GM19023 (cell line): ENCODE data around the gene STAC.
"Not testable (repeated sequence)": the region's sequence is repeated elsewhere in the genome, so short reads cannot be mapped to it uniquely, and the experiment has no call there.

ENCODE experiments used
- ATAC-seq: cut with Tn5 transposase; IDR thresholded peaks from one replicate; pipeline ENCODE4 v1.9.1; 2021; ENCODE audit warnings: mild to moderate bottlenecking, moderate library complexity; ENCODE audit not compliant: unreplicated experiment

STAC gene

GRCh38 chr3:36475558-36475957 lies 95.3 kb downstream of the STAC start:
- ATAC-seq: no peak

- ATAC-seq: no peak
Observed at GRCh38 chr3:36476286-36476942, 96.1 kb downstream of the STAC start.

- no peak for ATAC-seq
Observed at GRCh38 chr3:36477655-36478054, 97.4 kb downstream of the STAC start.

GRCh38 chr3:36480911-36481648 lies 100.8 kb downstream of the STAC start:
- no peak for ATAC-seq

GRCh38 chr3:36482256-36482655 lies 102.0 kb downstream of the STAC start:
- no peak for ATAC-seq

GRCh38 chr3:36482880-36483279 lies 102.6 kb downstream of the STAC start:
- ATAC-seq: no peak

GRCh38 chr3:36483709-36484108 lies 103.4 kb downstream of the STAC start:
- no peak for ATAC-seq

- ATAC-seq: no peak
Observed at GRCh38 chr3:36484386-36484785, 104.1 kb downstream of the STAC start.

- ATAC-seq: no peak
Observed at GRCh38 chr3:36486009-36486795, 105.9 kb downstream of the STAC start.

- ATAC-seq: no peak
Observed at GRCh38 chr3:36487616-36488015, 107.3 kb downstream of the STAC start.

- ATAC-seq: no peak
Observed at GRCh38 chr3:36488077-36488789, 107.9 kb downstream of the STAC start.

- ATAC-seq: no peak
Observed at GRCh38 chr3:36489101-36489500, 108.8 kb downstream of the STAC start.

GRCh38 chr3:36489679-36490425 lies 109.5 kb downstream of the STAC start:
- ATAC-seq: no peak

- no peak for ATAC-seq
Observed at GRCh38 chr3:36493051-36493450, 112.7 kb downstream of the STAC start.

- ATAC-seq: no peak
Observed at GRCh38 chr3:36494461-36495109, 114.3 kb downstream of the STAC start.

- ATAC-seq: no peak
Observed at GRCh38 chr3:36496684-36497633, 116.7 kb downstream of the STAC start.

- ATAC-seq: not testable (repeated sequence)
Observed at GRCh38 chr3:36500053-36500452, 119.7 kb downstream of the STAC start.

- no peak for ATAC-seq
Observed at GRCh38 chr3:36501616-36502015, 121.3 kb downstream of the STAC start.

- ATAC-seq: no peak
Observed at GRCh38 chr3:36505393-36505792, 125.1 kb downstream of the STAC start.
